T-helper 2 cell treated with Interferon-gamma antibody and Interleukin-4, amounts not matched to agents 100 ng/mL and 5 ng/mL, for 36 hours (primary cell): ENCODE measurements around the gene RHOF. TPM values are rescaled to one million over a fixed set of nuclear protein-coding genes. Genes with fewer than 3 reads are reported as not detected.
"Not testable (repeated sequence)": the region's sequence is repeated elsewhere in the genome, so short reads cannot be mapped to it uniquely, and the experiment has no call there.

ENCODE experiments used
- intact Hi-C: fragments of 100-400 bp; cut with micrococcal nuclease; formaldehyde crosslinking; loops from one replicate; pipeline ENCODE4 v1.15.1; 2023
- total RNA-seq: library from RNA; stranded (reverse); gene quantifications from 2 replicates; pipeline ENCODE4 v1.2.3, GENCODE V29; 2022

The RHOF gene
- total RNA-seq, 1 donor from 2014 or later, result 116 TPM

GRCh38 chr12:121754836-121755235, 38.7 kb downstream of the RHOF start:
- intact Hi-C loops, result no loop called here

GRCh38 chr12:121753844-121754264, 39.6 kb downstream of the RHOF start:
- intact Hi-C loops, result no loop called here

GRCh38 chr12:121751749-121752351, 41.6 kb downstream of the RHOF start:
- intact Hi-C loops, result no loop called here

GRCh38 chr12:121751034-121751433, 42.5 kb downstream of the RHOF start:
- intact Hi-C loops, result no loop called here

- intact Hi-C loops, result no loop called here
These were observed 43.0 kb downstream of the RHOF start for GRCh38 chr12:121750507-121750955.

GRCh38 chr12:121749267-121749666, 44.2 kb downstream of the RHOF start:
- intact Hi-C loops, result no loop called here

- intact Hi-C loops, result no loop called here
These were observed 44.8 kb downstream of the RHOF start for GRCh38 chr12:121748571-121749265.

- intact Hi-C loops, result no loop called here
These were observed 45.3 kb downstream of the RHOF start for GRCh38 chr12:121748218-121748570.

GRCh38 chr12:121745545-121745944, 47.9 kb downstream of the RHOF start:
- intact Hi-C loops, result not testable (repeated sequence)

- intact Hi-C loops, result no loop called here
These were observed 51.7 kb downstream of the RHOF start for GRCh38 chr12:121741743-121742142.

- intact Hi-C loops, result no loop called here
These were observed 52.6 kb downstream of the RHOF start for GRCh38 chr12:121740847-121741246.

- intact Hi-C loops, result no loop called here
These were observed 55.1 kb downstream of the RHOF start for GRCh38 chr12:121738340-121738858.

- intact Hi-C loops, result no loop called here
These were observed 59.6 kb downstream of the RHOF start for GRCh38 chr12:121733849-121734248.

GRCh38 chr12:121731473-121731872, 62.0 kb downstream of the RHOF start:
- intact Hi-C loops, result no loop called here

GRCh38 chr12:121729021-121729420, 64.5 kb downstream of the RHOF start:
- intact Hi-C loops, result no loop called here

Other genes with a start within 250 kb of the RHOF start
- gene KDM2B, start 212.7 kb downstream of the RHOF start, total RNA-seq, result 58.2 and 60.4 TPM in 2 replicates
- gene ORAI1, start 167.2 kb downstream of the RHOF start, total RNA-seq, result 60.5 and 63.9 TPM in 2 replicates
- gene MORN3, start 124.0 kb downstream of the RHOF start, total RNA-seq, result 0.82 and 0.84 TPM in 2 replicates
- gene TMEM120B, start 80.9 kb downstream of the RHOF start, total RNA-seq, result 8.5 and 8.6 TPM in 2 replicates
- gene SETD1B, start 10.3 kb upstream of the RHOF start, total RNA-seq, result 32.6 and 32.7 TPM in 2 replicates
- not detected in 2 replicates for gene HPD, start 65.2 kb upstream of the RHOF start, total RNA-seq
- 56.2 and 66.2 TPM in 2 replicates for gene PSMD9, start 95.1 kb upstream of the RHOF start, total RNA-seq
- 0.48 and 0.66 TPM in 2 replicates for gene CFAP251, start 124.9 kb upstream of the RHOF start, total RNA-seq
- gene BCL7A, start 228.2 kb upstream of the RHOF start, total RNA-seq, result 7.1 and 7.3 TPM in 2 replicates